HEK293T (cell line): ENCODE measurements around the gene TTC12.

Source experiments
- BHLHE40 ChIP-seq: fragments of 450-650 bp; IDR thresholded peaks from 2 replicates; pipeline ENCODE4 v1.6.1; 2016; ENCODE audit warnings: mild to moderate bottlenecking, moderate library complexity, borderline replicate concordance
- FOXM1 ChIP-seq: fragments of 450-650 bp; IDR thresholded peaks from 2 replicates; pipeline ENCODE4 v1.6.1; 2017; ENCODE audit warnings: mild to moderate bottlenecking, borderline replicate concordance
- HDGF ChIP-seq: fragments of 450-650 bp; IDR thresholded peaks from 2 replicates; pipeline ENCODE4 v1.6.1; 2017; ENCODE audit warnings: antibody characterized with exemption, borderline replicate concordance
- TARDBP ChIP-seq: fragments of 450-650 bp; IDR thresholded peaks from 2 replicates; pipeline ENCODE4 v1.6.1; 2016

- TF ChIP-seq TARDBP, result no peak
- TF ChIP-seq FOXM1, result no peak
- TF ChIP-seq BHLHE40, result no peak
- no peak for TF ChIP-seq HDGF
These were observed 36.5 kb upstream of the TTC12 start for GRCh38 chr11:113277907-113278306.
